T-cell (primary cell): Measurements from ENCODE around the gene PPFIA4. TPM values are rescaled to one million over a fixed set of nuclear protein-coding genes. Genes with fewer than 3 reads are reported as not detected.
A peak's percentile ranks its signal among the peaks of the same experiment; 100 is the strongest.

Experiments
- ATAC-seq, 4 experiments: fragments of 200-7000 bp in 3 of 4; fragments of 150-1000 bp in 1 of 4; cut with Tn5 transposase; replicated peaks in 1 of 4; 1 replicate in 3 of 4; 2 replicates in 1 of 4; pipeline ENCODE4 v1.10.0; 2021; ENCODE audit warnings: moderate library complexity in 3 of 4, mild to moderate bottlenecking in 2 of 4, moderate number of reproducible peaks in 1 of 4
- CTCF ChIA-PET, 2 donors: fragments of 300-600 bp; sonication (Branson Sonifier 250); formaldehyde crosslinking; loops; one replicate each; lab custom pipeline; 2022; ENCODE audit warnings: antibody characterized with exemption in 2 of 2; lab: Charles Lee
- POLR2A ChIA-PET, 2 donors: fragments of 300-600 bp; sonication (Branson Sonifier 250); formaldehyde crosslinking; loops; one replicate each; lab custom pipeline; 2022; ENCODE audit warnings: antibody characterized with exemption in 2 of 2; lab: Charles Lee
- DNase-seq, 35 experiments: peaks; one replicate each; pipeline versions ENCODE4 v3.0.0 to v3.0.0-alpha.2; 2013 to 2023
- H3K27ac ChIP-seq: one replicate; pipeline ENCODE4 v1.5.1; 2013; ENCODE audit warnings: low read length
- H3K27me3 ChIP-seq, 2 experiments: replicated peaks in 1 of 2; 1 replicate in 1 of 2; 2 replicates in 1 of 2; pipeline versions ENCODE4 v1.6.1 to v1.7.0; 2013; ENCODE audit warnings: low read length in 1 of 2, mixed read lengths in 1 of 2; ENCODE audit not compliant: control insufficient read depth in 2 of 2, insufficient read depth in 2 of 2; ENCODE audit errors: extremely low read depth in 1 of 2
- H3K36me3 ChIP-seq, 2 donors: 1 replicate in 1 of 2; 2 replicates in 1 of 2; pipeline versions ENCODE4 v1.6.1 to v1.7.0; 2013; ENCODE audit warnings: low read length in 1 of 2; ENCODE audit not compliant: control insufficient read depth in 2 of 2, insufficient read depth in 1 of 2; ENCODE audit errors: extremely low read depth in 1 of 2
- H3K4me1 ChIP-seq, 2 experiments: 1 replicate in 1 of 2; 2 replicates in 1 of 2; pipeline versions ENCODE4 v1.6.1 to v1.7.0; 2013; ENCODE audit warnings: low read length in 2 of 2, mixed read lengths in 1 of 2; ENCODE audit not compliant: insufficient read depth in 2 of 2, control insufficient read depth in 1 of 2; ENCODE audit errors: extremely low read depth in 1 of 2
- H3K4me3 ChIP-seq, 2 donors: 1 replicate in 1 of 2; 2 replicates in 1 of 2; pipeline versions ENCODE4 v1.5.1 to v1.7.0; 2013; ENCODE audit warnings: mild to moderate bottlenecking in 2 of 2, low read length in 1 of 2, moderate library complexity in 1 of 2; ENCODE audit not compliant: control insufficient read depth in 1 of 2; ENCODE audit errors: extremely low read depth in 1 of 2
- H3K9me3 ChIP-seq: 2 replicates; pipeline ENCODE4 v1.7.0; 2013
- H3K27ac Mint-ChIP-seq, 2 donors: one replicate each; pipeline ENCODE4 v1.8.0; 2020 to 2021; ENCODE audit warnings: mild to moderate bottlenecking in 2 of 2, mixed read lengths in 2 of 2
- H3K27me3 Mint-ChIP-seq, 2 donors: one replicate each; pipeline ENCODE4 v1.8.0; 2021 to 2022; ENCODE audit warnings: mixed read lengths in 2 of 2
- H3K36me3 Mint-ChIP-seq: one replicate; pipeline ENCODE4 v1.8.0; 2021; ENCODE audit warnings: mixed read lengths
- H3K4me1 Mint-ChIP-seq, 3 donors: one replicate each; pipeline ENCODE4 v1.8.0; 2020 to 2022; ENCODE audit warnings: mixed read lengths in 3 of 3, mild to moderate bottlenecking in 1 of 3
- H3K4me3 Mint-ChIP-seq, 3 donors: one replicate each; pipeline ENCODE4 v1.8.0; 2020 to 2022; ENCODE audit warnings: mild to moderate bottlenecking in 3 of 3, mixed read lengths in 3 of 3, moderate library complexity in 3 of 3
- H3K9me3 Mint-ChIP-seq, 3 donors: one replicate each; pipeline ENCODE4 v1.8.0; 2020 to 2022; ENCODE audit warnings: mixed read lengths in 3 of 3
- WGBS: methylation state at CpG from one replicate; pipeline ENCODE4 v1.1.5; 2013; ENCODE audit warnings: missing lambda C conversion rate; ENCODE audit not compliant: insufficient coverage; 5-methylcytosine and 5-hydroxymethylcytosine counted together
- total RNA-seq, 35 experiments: library from RNA in 6 of 35; stranded (reverse) in 6 of 35; fragments of 120-200 nt in 1 of 35; gene quantifications; one replicate each; pipeline versions ENCODE4 v1.2.1 to v1.2.4 and lab custom pipeline; 2013 to 2026

PPFIA4 gene
- total RNA-seq, 5 donors from 2014 or later (not counting 1 experiment from before 2014, with no cell fraction given), result 0.66 to 2.0 (median 1.7) TPM

- Histone ChIP-seq H3K4me1 (peaks cover 6 to 16% of the 10 kb centered on the region in 2 experiments), H3K36me3 (peaks cover 0 to 8% of the 10 kb centered on the region in 2 donors), H3K4me3 (peak overlapping the region; percentile 79 to 83), H3K27ac (no peak overlapping the region), H3K9me3 (no peaks in the 10 kb centered on the region), H3K27me3 (peaks cover 4 to 20% of the 10 kb centered on the region in 2 experiments)
- ATAC-seq (peak; percentile 43 to 61 (median 44)), DNase-seq (peak in 3 of 35 experiments; percentile 7 to 12 (median 10))
- 19% methylated on average over 34 of the region's 46 CpGs for WGBS
- Mint-ChIP-seq H3K4me3 (peak overlapping the region; percentile 62 to 78 (median 69)), H3K27ac (peak overlapping the region in 1 of 2 donors; percentile 13), H3K27me3 (no peaks in the 10 kb centered on the region), H3K36me3 (peaks cover 7% of the 10 kb centered on the region), H3K4me1 (peaks cover 11 to 20% (median 14%) of the 10 kb centered on the region in 3 donors), H3K9me3 (no peaks in the 10 kb centered on the region)
- POLR2A ChIA-PET, result interaction anchor here in 1 of 2 donors (0.7 kb wide), 1 partner anchor 825 kb away, joined by 7 read pairs; no protein-coding TSS in a partner anchor
- CTCF ChIA-PET, result interaction anchor here in 1 of 2 donors (0.8 to 1.0 kb wide), 3 partner anchors 12 to 20 kb away, joined by 3 to 6 read pairs (median 4); partner anchors contain the start of gene TMEM183A
Observed at GRCh38 chr1:203026666-203027663, 674 bp downstream of the PPFIA4 start.

GRCh38 chr1:203028067-203028783, 1.9 kb downstream of the PPFIA4 start:
- no peak overlapping the region for H3K27ac Mint-ChIP-seq
- no peak overlapping the region for H3K4me3 ChIP-seq
- H3K9me3 ChIP-seq, result no peaks in the 10 kb centered on the region
- DNase-seq (no peak), ATAC-seq (no peak)
- WGBS, result 92% methylated on average over 8 of the region's 9 CpGs
- peaks cover 3% of the 10 kb centered on the region for H3K36me3 Mint-ChIP-seq
- peaks cover 4 to 20% of the 10 kb centered on the region in 2 experiments for H3K27me3 ChIP-seq
- no peaks in the 10 kb centered on the region for H3K27me3 Mint-ChIP-seq
- H3K27ac ChIP-seq, result no peak overlapping the region
- POLR2A ChIA-PET, result interaction anchor here (0.5 to 0.7 kb wide), 2 partner anchors 1112 to 1616 kb away, joined by 3 to 4 read pairs; no protein-coding TSS in a partner anchor
- CTCF ChIA-PET, result interaction anchor here in 1 of 2 donors (0.6 kb wide), 2 partner anchors 704 to 843 kb away, joined by 3 to 4 read pairs; no protein-coding TSS in a partner anchor
- peak overlapping the region in 1 of 3 donors; percentile 62 for H3K4me3 Mint-ChIP-seq
- H3K4me1 Mint-ChIP-seq, result peaks cover 11 to 20% (median 14%) of the 10 kb centered on the region in 3 donors
- H3K36me3 ChIP-seq, result no peaks in the 10 kb centered on the region
- peaks cover 6 to 16% of the 10 kb centered on the region in 2 experiments for H3K4me1 ChIP-seq
- no peaks in the 10 kb centered on the region for H3K9me3 Mint-ChIP-seq

GRCh38 chr1:203028784-203029553, 2.7 kb downstream of the PPFIA4 start:
- Histone ChIP-seq H3K4me1 (peaks cover 6 to 16% of the 10 kb centered on the region in 2 experiments), H3K27ac (no peak overlapping the region), H3K4me3 (no peak overlapping the region), H3K9me3 (no peaks in the 10 kb centered on the region), H3K36me3 (no peaks in the 10 kb centered on the region), H3K27me3 (peaks cover 4 to 20% of the 10 kb centered on the region in 2 experiments)
- Mint-ChIP-seq H3K27me3 (no peaks in the 10 kb centered on the region), H3K9me3 (no peaks in the 10 kb centered on the region), H3K4me3 (no peak overlapping the region), H3K4me1 (peaks cover 11 to 20% (median 14%) of the 10 kb centered on the region in 3 donors), H3K27ac (no peak overlapping the region), H3K36me3 (no peaks in the 10 kb centered on the region)
- DNase-seq, result no peak
- CTCF ChIA-PET, result interaction anchor here (0.6 to 1.3 kb wide), 3 partner anchors 10 to 843 kb away, joined by 3 to 6 read pairs (median 3); no protein-coding TSS in a partner anchor
- WGBS, result 84% methylated on average over 8 of the region's 13 CpGs
- ATAC-seq, result no peak
- POLR2A ChIA-PET, result interaction anchor here in 1 of 2 donors (0.5 kb wide), 1 partner anchor 1112 kb away, joined by 4 read pairs; no protein-coding TSS in a partner anchor

GRCh38 chr1:203031467-203031866, 5.2 kb downstream of the PPFIA4 start:
- no peak for ATAC-seq
- H3K4me3 ChIP-seq, result no peak overlapping the region
- Mint-ChIP-seq H3K36me3 (no peaks in the 10 kb centered on the region), H3K4me3 (no peak overlapping the region), H3K9me3 (no peaks in the 10 kb centered on the region), H3K27ac (no peak overlapping the region), H3K27me3 (no peaks in the 10 kb centered on the region), H3K4me1 (peaks cover 6 to 8% (median 7%) of the 10 kb centered on the region in 3 donors)
- H3K4me1 ChIP-seq, result peaks cover 4 to 11% of the 10 kb centered on the region in 2 experiments
- no peaks in the 10 kb centered on the region for H3K9me3 ChIP-seq
- ChIA-PET POLR2A (no interaction called here), CTCF (no interaction called here)
- no peak overlapping the region for H3K27ac ChIP-seq
- peaks cover 4 to 23% of the 10 kb centered on the region in 2 experiments for H3K27me3 ChIP-seq
- no peak for DNase-seq
- H3K36me3 ChIP-seq, result no peaks in the 10 kb centered on the region
- 96% methylated on average over 5 of the region's 6 CpGs for WGBS

DNA sequence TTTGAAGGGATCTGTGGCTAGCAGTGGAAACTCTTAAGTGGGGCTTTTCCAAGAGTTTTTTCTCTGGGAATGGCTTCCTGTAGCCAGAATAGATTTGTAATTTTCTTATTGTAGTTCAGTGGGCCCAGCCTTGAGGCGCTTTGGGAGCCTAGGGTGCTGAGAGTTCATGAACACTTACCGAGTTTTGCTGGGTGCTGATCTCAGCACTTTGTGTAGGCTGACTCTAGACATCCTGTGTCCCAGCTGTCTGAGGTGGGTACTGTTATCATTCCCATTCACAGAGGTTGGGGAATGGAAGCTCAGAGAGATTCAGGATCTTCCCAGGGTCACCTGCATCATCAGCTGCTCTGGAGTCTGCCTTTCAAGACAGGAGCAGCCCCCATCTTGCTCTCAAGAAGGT, 7.0 kb downstream of the PPFIA4 start:
- no peaks in the 10 kb centered on the region for H3K27me3 Mint-ChIP-seq
- H3K4me3 Mint-ChIP-seq, result no peak overlapping the region
- Histone ChIP-seq H3K27ac (no peak overlapping the region), H3K4me1 (no peaks in the 10 kb centered on the region), H3K9me3 (no peaks in the 10 kb centered on the region), H3K27me3 (peaks cover 0 to 25% of the 10 kb centered on the region in 2 experiments), H3K36me3 (no peaks in the 10 kb centered on the region), H3K4me3 (no peak overlapping the region)
- CTCF ChIA-PET, result no interaction called here
- H3K36me3 Mint-ChIP-seq, result no peaks in the 10 kb centered on the region
- no peaks in the 10 kb centered on the region for H3K9me3 Mint-ChIP-seq
- no peaks in the 10 kb centered on the region for H3K4me1 Mint-ChIP-seq
- ATAC-seq (no peak), DNase-seq (no peak)
- H3K27ac Mint-ChIP-seq, result no peak overlapping the region
- 60% methylated on average over 1 of the region's 2 CpGs for WGBS
- POLR2A ChIA-PET, result no interaction called here
